ENCODE data around the gene C5orf22. TPM values are rescaled to one million over a fixed set of nuclear protein-coding genes. Genes with fewer than 3 reads are reported as not detected.
"Not testable (repeated sequence)": the region's sequence is repeated elsewhere in the genome, so short reads cannot be mapped to it uniquely, and the experiment has no call there.

The C5orf22 gene
- polyA plus RNA-seq (ENCODE audit: insufficient read length in 12 of 12): 10 to 100 TPM in 11 of 12 donors, not detected in 1; 17.5 to 51.4 (median 22.5) TPM
- long read RNA-seq, donor 1, partial matches to known transcripts: 16 of 18 reads
- long read RNA-seq, donor 1, other reads (novel, unspliced or antisense): 0 of 18 reads
- long read RNA-seq, donor 2, partial matches to known transcripts: 0 of 2 reads
- long read RNA-seq, donor 2, other reads (novel, unspliced or antisense): 0 of 2 reads
- long read RNA-seq, donor 3: 0 reads
- long read RNA-seq, donor 4, partial matches to known transcripts: 0 of 1 reads
- long read RNA-seq, donor 4, other reads (novel, unspliced or antisense): 0 of 1 reads
- long read RNA-seq, donor 5, transcript C5orf22-201 (9 exons, 3,612 nt): major isoform, 6 of 7 reads
- long read RNA-seq, donor 5, partial matches to known transcripts: 0 of 7 reads
- long read RNA-seq, donor 5, other reads (novel, unspliced or antisense): 0 of 7 reads
- long read RNA-seq, donor 6, partial matches to known transcripts: 0 of 4 reads
- long read RNA-seq, donor 6, other reads (novel, unspliced or antisense): 0 of 4 reads
- long read RNA-seq, donor 7: 0 reads
- long read RNA-seq, donor 8, partial matches to known transcripts: 0 of 1 reads
- long read RNA-seq, donor 8, other reads (novel, unspliced or antisense): 0 of 1 reads
- long read RNA-seq, donor 9: 0 reads
- long read RNA-seq, donor 10, partial matches to known transcripts: 0 of 5 reads
- long read RNA-seq, donor 10, other reads (novel, unspliced or antisense): 0 of 5 reads
- long read RNA-seq, donor 11, transcript C5orf22-201 (9 exons, 3,612 nt): major isoform, 5 of 5 reads
- long read RNA-seq, donor 11, partial matches to known transcripts: 0 of 5 reads
- long read RNA-seq, donor 11, other reads (novel, unspliced or antisense): 0 of 5 reads

DNA sequence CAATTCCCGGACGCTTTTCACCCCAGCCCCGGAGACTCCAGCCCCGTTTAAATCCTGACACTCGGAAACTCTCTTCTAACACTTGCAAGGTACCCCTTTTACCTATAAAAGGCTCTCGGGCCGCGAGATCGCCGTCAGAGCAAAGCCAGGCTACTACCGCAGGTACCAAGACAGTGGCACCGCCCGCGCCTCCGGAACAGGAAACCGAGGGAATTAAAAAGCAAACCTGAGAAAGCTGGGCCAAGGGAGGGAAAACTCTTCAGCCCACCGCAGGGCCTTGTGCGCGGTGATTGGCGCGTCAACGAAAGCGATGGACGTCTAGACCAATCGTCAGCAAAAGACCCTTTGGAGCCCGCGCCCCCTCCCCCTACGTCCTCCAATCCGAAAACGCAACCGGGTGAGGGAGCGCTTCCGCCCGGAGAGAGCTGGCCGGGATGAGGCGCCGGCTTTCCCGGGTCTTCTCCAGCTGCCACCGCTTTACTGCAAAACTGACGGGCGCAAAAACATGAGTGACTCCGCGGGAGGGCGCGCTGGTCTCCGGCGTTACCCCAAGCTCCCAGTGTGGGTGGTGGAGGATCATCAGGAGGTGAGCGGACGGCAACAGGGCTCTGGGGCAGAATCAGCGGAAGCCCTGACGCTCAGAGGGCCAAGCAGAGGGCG, at the start of gene C5orf22, which contains the start of gene DROSHA:
Gene C5orf22 (plus strand): TSS at position 414 of the 660 bp plus-strand sequence. CDS start 92 bp downstream, at position 506.
Gene DROSHA (minus strand): TSS at position 206 of the 660 bp plus-strand sequence. CDS start 3,034 bp downstream, outside the sequence.
- DNase-seq: peak; percentile 97

DNA sequence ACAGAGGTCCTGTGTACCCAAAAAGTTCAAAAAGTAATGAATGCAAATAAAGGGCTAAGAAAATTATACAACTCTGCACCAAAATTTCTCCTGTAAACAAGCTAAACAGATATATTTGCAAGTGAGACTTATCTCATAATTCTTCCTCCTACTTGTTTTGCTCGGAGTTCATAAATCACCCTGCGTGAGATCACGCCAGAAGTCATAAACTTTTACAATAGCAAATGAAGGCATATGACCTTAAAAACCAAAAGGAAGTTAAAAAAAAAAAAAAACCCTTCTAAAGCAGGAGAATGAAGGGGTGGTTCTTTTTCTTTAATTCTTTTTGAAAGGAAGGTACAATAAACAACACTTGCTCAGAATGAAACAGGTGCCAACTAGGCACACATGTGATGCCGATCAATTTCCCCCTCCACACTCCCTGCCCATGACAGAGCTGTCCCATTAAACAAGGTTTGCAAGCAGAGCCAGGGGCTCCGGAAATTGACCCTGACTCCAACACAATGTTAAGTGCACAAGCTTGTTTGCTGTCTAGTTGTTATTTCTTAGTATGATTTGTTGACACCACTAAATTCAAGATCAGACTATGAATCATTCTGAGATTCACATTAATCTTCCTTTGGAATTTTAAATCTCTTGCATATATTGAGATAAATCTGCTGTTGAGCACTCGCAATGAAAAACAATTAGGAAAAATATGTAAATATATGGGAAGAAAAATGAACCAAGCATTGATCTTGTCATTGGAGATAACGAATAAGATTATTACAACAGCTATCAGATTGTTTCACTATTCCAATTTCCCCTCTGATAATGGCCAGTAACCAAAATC, 46.5 kb upstream of the C5orf22 start:
- no peak for DNase-seq

DNA sequence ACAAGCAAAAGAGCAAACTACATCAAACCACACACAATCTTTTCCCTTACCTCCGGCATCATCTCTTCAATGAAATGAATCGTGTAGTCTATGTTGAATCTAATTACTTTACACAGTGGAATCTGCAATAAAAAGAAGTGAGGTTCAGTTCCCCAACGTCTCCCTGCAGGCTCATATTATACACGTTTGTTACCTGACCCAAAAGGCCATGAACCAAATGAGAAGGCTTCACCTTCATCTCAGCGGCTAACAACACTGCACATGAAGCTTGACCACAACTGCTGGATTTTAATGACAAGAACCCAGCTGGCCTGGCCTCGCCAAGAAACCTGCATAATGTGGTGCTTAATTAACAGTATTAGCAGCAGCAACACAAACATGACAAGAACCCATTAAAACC, 45.7 kb upstream of the C5orf22 start:
- DNase-seq: no peak

DNA sequence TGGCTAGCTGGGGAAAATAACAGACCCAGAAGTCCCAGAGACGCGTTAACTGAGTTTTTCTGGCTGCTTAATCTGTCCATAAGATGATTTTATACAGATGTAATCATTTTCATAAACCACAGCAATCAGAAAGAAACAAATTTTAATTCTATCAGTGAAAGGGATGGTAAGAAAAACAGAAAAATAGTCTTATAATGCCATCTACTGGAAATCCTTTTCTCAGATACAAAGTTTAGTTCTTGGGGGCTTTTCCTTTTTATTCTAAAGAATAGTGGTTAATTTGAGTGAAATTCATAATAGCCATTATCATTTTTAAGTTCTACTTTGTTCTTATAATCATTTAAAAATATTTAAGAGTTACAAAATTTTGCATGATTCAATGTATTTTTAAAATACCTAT, 44.6 kb upstream of the C5orf22 start:
- no peak for DNase-seq

DNA sequence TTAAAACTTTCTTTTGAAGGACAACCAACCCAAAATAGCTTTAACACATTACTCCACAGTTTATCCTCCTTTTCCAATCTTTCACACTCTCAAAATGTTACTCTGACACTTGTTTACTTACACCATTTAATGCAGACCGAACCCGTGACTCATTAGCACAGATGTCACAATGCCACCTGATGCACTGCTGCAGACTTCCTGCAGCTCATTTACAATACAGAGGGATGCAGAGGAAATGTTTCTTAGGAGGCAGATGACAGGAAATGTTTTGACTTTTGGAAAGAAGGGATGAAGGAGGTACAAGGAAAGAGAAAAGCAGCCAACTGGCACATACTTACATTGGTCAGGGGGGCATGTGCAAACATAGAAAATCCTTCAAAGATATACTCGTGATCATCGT, 39.2 kb upstream of the C5orf22 start:
- DNase-seq: no peak

DNA sequence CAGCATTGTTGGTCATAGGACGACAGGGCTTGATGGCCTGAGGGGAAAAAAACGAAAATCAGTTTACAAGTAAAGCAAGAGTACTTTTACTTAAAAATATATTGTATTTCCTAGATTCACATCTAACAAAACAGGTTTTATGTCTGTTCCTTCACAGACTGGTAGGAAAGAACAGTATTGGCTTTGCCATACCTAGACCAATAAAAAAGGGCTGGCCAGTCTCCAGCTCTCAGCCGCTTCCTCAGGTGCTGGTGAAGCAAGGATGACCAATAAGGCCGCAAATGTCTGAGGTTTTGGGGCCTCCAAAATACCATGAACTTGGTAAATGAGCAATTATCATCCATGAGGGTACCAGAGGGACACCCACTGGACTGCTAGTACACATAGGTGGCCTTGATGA, 36.8 kb upstream of the C5orf22 start:
- no peak for DNase-seq

DNA sequence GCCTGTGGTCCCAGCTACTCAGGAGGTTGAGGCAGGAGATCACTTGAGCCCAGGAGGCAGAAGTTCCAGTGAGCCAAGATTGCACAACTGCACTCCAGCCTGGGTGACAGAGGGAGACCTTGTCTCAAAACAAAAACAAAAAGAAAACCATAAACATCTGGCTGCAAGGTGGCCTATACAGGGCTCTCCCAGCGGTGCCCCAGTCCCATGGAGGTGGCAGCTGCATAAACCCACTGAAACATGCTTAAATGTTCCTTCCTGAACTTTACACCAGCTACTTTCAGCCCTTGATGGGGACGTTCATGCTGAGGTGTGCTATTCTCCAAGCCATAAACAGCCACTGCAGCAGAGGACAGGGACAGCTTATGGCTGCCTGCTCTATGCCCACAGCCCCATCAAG, 35.8 kb upstream of the C5orf22 start:
- no peak for DNase-seq

DNA sequence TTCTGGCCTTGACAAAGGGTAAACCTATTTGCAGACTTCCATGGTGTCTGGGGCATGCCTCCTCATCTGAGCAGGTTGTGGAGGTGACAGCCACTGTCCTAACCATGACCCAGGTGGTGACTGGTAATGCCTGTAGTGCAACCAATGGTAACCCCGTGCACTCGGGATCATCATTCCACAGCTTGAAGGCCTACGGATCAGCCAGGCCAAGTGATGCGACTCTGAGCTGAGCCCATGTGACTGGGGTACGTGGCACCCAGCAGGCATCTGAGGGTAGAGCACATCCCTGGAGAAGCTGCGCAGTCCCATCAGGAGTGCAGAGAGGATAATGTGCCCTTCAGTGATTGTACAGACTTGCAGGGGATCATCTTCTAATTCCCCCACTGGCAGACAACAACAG, 35.2 kb upstream of the C5orf22 start:
- no peak for DNase-seq

DNA sequence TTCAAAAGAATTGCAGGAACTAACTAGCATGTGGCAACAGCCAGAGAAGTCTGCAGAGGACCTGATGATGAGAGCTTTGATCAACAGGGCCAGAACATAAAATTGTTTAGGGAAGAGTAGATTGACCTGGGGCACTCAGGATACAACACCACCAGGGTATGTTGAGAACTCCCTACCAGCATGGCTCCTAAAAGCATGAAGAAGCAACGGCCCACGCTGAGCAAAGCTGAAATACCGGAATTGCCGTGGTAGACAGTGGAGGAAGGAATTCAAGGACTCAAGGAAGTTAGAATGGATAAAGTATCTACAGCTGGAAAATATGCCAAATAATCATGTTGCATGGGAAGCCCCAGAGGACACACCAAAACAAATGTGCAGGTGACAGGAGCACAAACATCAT, 31.8 kb upstream of the C5orf22 start:
- no peak for DNase-seq

DNA sequence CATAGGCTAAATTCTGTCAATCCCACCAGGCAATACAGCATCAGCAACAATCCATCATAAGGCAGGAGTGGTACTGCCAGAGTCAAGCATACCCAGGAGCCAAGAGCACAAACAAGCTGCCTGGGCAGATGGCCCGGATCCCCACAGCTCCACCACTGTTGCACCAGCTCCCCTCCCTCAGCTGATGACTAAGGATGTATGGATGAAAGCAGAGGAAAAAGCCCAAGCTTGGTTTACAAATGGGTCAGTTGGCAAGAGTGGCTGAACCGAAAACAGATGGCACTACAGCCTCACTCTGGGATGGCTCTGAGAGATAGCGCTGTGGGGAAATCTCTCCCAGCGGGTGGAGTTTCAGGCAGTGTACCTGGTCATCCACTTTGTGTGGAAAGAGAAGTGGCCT, 29.6 kb upstream of the C5orf22 start:
- DNase-seq: no peak

DNA sequence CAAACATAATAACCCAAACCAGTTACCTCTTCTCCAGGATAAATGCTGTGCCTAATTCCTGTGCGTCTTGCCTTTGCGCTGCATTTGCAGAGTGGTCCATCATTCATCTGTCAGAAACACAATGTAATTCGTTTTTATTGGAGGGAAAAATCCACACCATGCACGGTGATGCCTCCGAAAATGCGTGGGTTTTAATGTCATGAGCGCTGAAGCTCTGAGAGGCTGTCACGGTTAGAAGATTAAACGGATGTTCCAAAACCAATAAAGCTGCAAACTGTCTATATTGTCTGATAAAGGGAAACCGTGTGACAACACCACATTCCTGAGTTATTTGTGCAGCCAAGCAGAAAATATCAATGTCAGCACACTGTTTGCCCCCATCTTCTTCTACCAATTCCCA, 27.6 kb upstream of the C5orf22 start:
- DNase-seq: no peak

DNA sequence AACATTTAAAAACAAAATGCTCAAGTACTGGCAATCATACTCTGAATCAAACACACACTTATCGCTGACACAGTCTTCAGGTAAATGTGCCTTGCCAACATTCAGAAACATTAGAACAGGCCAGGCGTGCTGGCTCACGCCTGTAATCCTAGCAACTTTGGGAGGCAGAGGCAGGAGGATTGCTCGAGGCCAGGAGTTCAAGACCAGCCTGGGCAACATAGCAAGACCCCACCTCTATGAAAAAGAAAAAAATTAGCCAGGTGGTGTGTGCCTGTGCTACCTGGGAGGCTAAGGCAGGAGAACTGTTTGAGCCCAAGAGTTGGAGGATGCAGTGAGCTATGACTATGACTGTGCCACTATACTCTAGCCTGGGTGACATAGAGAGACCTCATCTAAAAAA, 20.8 kb upstream of the C5orf22 start:
- no peak for DNase-seq

DNA sequence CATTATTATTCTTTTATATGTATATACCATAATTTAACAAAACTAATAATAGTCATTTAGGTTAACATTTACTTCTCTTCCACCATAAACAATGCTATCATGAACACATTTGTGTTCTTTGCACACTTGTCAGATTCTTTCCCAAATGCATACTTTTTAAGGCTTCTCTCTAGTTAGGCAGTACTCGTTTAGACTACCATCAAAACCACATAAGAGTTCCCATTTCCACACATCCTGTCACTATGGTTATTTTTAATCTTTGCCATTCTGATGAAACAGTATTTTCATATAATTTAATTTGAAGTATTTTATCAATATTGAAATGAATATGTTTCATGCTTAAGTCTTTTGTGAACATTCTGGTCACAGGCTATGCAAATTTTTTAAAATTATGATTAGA, 15.3 kb upstream of the C5orf22 start:
- no peak for DNase-seq

DNA sequence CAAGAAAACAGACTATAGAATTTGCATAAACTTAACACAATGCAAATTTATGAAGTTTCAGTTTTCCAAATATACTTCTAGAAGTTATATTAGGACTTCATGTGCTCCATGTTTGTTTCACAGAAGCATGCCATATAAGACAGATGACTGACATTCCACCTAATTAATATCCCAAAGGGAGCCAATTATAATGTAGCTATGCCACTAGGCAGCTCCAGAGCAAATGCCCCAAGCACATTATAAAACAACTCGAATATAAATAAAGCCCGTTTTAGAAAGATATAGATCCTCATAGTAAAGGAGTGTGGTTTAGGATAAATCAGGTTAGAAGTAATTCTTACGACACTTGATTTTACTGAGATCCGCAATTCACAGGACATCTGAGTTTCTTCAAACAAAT, 9.1 kb upstream of the C5orf22 start:
- DNase-seq: no peak

DNA sequence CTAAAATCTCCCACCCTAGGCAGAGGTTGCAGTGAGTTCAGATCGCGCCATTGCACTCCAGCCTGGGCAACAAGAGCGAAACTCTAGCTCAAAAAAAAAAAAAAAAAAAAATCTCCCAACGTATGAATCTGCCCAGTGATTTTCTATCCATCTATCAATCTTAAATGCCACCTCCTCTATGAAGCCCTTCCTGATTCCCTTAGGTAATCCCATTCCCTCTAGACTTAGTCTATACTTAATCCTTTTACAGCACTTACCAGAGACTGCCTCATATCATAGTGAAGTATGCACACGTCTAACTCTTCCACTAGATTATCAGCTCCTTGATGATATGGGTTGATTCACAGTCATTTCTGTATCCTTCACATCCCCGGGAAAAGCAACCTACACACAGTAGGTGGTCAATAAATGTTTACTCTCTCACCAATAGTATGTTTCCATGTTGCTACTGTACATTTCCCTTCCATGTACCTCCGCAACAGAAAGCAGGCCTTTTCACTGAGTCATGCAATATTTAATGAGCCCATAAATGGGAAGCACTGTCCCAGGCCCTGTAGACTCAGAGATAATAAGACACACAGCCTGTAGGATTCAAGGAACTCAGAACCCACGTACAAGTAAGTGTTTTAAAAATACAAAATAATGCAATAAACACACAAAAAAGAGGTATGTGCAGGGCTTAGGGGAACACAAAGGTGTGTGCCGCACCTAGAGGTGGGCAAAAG, 1.4 kb upstream of the C5orf22 start:
- DNase-seq: no peak

DNA sequence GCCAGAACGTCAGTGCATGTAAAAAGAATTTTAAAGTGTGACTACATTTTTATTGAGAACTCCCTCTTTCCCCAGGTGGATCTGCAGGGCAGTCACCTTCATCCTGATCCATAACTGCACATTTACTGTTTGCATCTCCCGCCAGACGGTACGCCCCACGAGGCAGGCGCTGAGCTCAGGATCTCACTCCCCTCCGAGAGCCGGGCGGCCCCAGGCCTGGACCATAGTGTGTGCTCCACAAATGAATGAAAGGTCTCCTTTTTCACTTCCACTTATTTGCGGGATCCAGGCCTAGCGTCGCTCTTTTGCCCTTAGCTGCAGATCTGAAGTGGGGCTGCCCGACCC, 586 bp upstream of the C5orf22 start:
- DNase-seq: no peak

DNA sequence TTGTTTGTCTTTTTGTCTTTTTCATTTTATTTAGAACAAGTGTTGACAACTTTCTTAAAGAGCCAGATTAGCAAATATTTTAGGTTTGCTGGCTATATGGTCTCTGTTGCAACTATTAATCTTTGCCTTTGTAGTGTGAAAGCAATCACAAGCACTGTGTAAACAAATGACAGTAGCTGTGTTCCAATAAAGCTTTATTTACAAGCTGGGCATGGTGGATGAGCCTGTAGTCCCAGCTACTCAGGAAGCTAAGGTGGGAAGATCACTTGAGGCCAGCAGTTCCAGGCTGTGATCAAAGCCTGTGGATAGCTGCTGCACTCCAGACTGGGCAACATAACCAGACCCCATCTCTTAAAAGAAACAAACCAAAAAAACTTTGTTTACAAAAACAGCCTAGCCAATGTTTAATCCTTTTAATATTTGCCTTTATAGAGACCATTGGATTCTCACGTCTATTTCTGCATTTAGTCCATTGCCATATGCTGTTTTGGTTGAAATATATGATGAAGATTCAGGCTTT, 2.5 kb downstream of the C5orf22 start:
- DNase-seq: no peak

DNA sequence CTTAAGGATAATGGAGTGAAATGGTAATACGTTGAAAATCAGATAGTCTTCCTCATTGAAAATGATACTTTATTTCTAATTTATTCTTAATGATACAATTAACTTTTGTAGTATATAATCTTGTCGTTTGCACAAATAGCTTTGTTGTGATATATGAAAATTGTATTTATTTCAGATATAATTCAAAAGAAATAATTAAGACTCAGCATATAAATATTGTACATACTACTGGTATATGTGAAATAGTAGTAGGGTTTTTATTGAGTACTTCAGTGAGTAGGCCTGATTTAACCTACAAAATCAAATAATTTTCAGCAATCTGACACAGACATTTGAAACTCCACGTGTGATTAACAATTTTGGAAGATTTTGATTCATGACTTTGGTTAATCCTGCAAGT, 4.8 kb downstream of the C5orf22 start:
- no peak for DNase-seq

DNA sequence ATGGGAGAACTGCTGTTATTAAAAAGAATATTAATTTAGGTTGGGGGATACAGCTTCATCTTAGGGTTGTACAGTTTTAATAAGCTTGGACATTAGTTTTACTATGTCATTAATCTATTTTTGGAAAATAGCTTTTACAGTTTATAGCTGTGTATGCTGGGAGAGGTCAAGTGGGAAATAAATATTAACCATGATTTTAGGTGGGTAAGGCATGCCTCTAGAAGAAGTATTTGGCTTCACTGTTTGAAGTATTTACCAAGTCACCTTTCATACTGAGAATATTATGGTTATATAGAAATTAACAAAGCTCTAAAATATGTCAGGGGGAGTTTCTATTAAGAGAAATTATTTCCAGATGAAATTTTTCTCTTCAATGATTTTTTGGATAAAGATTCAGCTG, 5.2 kb downstream of the C5orf22 start:
- DNase-seq: no peak

DNA sequence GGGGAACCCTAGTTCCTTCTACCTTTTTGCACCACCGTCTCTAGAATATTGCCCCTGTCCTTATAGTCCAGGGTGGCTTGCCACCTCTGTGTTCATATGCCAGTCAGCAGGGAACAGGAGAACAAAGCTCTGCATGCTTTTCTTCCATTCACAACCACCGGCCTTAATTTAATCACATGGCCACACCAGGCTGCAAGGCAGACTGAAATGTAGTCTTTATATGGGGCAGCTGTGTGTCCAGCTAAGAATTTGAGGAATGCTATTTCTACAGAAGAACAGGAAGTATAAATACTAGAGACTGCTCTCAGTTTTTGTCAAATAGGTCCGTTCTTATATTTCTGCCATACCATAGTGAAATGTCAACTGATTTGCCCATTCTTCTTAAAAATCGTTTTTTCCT, 5.8 kb downstream of the C5orf22 start:
- DNase-seq: no peak

DNA sequence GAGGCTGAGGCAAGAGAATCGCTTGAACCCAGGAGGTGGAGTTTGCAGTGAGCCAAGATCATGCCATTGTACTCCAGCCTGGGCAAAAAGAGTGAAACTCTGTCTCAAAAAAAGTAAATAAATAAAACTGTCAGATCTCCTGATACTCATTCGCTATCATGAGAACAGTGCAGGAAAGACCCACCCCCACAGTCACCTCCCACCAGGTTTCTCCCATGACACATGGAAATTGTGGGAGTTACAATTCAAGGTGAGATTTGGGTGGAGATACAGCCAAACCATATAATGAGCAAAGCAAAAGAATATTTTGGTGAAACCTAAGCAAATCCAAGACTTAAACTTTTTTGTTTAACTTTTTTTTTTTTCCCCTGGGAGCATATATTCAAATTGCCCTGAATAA, 17.0 kb downstream of the C5orf22 start:
- DNase-seq: not testable (repeated sequence)
